Tibial artery (tissue), 4 donors: Measurements from ENCODE around the gene PISD.

Experiments used
- DNase-seq, 2 donors: peaks; one replicate each; pipeline ENCODE4 v3.0.0-alpha.2; 2019
- H3K27ac ChIP-seq, 2 donors: fragments of 200-600 bp; sonication (generic) in 1 of 2; 1 replicate in 1 of 2; 2 replicates in 1 of 2; pipeline ENCODE4 v1.5.1; 2018 to 2019; ENCODE audit warnings: mild to moderate bottlenecking in 1 of 2
- H3K27me3 ChIP-seq, 2 donors: fragments of 200-600 bp; sonication (generic) in 1 of 2; one replicate each; pipeline versions ENCODE4 v1.5.1 to v1.6.0; 2016 to 2019
- H3K36me3 ChIP-seq, 3 donors: fragments of 200-600 bp; sonication (generic) in 2 of 3; one replicate each; pipeline ENCODE4 v1.5.1; 2016 to 2019; ENCODE audit warnings: mild to moderate bottlenecking in 2 of 3
- H3K4me1 ChIP-seq, 4 donors: fragments of 200-600 bp; sonication (generic) in 2 of 4; 1 replicate in 3 of 4; 2 replicates in 1 of 4; pipeline ENCODE4 v1.5.1; 2016 to 2019
- H3K4me3 ChIP-seq, 2 donors: fragments of 200-600 bp; sonication (generic) in 1 of 2; 1 replicate in 1 of 2; 2 replicates in 1 of 2; pipeline ENCODE4 v1.5.1; 2018 to 2019; ENCODE audit warnings: mild to moderate bottlenecking in 2 of 2
- H3K9me3 ChIP-seq, 3 donors: fragments of 200-600 bp; sonication (generic) in 1 of 3; one replicate each; pipeline ENCODE4 v1.5.1; 2016 to 2019
- intact Hi-C: fragments of 100-400 bp; cut with DNase I; formaldehyde crosslinking; loops from one replicate; pipeline ENCODE4 v1.15.0; 2023; ENCODE audit warnings: low total_unique reads
- TF ChIP-seq, protein P1 (sequence below), 2 experiments: fragments of 200-600 bp in 1 of 2; fragments of 450-650 bp in 1 of 2; IDR thresholded peaks; one replicate each; pipeline ENCODE4 v1.5.1; 2017 to 2019; ENCODE audit warnings: antibody characterized with exemption in 2 of 2, mild to moderate bottlenecking in 1 of 2, moderate library complexity in 1 of 2

The PISD gene

GRCh38 chr22:31605851-31606585, 56.0 kb downstream of the PISD start:
- no peak for DNase-seq
- peaks cover 0 to 10% (median 1%) of the 10 kb centered on the region in 4 donors for H3K4me1 ChIP-seq
- TF ChIP-seq, protein P1, sequence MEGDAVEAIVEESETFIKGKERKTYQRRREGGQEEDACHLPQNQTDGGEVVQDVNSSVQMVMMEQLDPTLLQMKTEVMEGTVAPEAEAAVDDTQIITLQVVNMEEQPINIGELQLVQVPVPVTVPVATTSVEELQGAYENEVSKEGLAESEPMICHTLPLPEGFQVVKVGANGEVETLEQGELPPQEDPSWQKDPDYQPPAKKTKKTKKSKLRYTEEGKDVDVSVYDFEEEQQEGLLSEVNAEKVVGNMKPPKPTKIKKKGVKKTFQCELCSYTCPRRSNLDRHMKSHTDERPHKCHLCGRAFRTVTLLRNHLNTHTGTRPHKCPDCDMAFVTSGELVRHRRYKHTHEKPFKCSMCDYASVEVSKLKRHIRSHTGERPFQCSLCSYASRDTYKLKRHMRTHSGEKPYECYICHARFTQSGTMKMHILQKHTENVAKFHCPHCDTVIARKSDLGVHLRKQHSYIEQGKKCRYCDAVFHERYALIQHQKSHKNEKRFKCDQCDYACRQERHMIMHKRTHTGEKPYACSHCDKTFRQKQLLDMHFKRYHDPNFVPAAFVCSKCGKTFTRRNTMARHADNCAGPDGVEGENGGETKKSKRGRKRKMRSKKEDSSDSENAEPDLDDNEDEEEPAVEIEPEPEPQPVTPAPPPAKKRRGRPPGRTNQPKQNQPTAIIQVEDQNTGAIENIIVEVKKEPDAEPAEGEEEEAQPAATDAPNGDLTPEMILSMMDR (IDR thresholded peaks at IDR 0.05) = no peak
- no peaks in the 10 kb centered on the region for H3K9me3 ChIP-seq
- no peaks in the 10 kb centered on the region for H3K27me3 ChIP-seq
- H3K27ac ChIP-seq = no peak overlapping the region
- peaks cover 0 to 76% (median 16%) of the 10 kb centered on the region in 3 donors for H3K36me3 ChIP-seq
- intact Hi-C loops = no loop called here
- H3K4me3 ChIP-seq = no peak overlapping the region

- H3K36me3 ChIP-seq = peaks cover 0 to 66% (median 14%) of the 10 kb centered on the region in 3 donors
Observed at GRCh38 chr22:31604746-31605705, 57.0 kb downstream of the PISD start.

DNA sequence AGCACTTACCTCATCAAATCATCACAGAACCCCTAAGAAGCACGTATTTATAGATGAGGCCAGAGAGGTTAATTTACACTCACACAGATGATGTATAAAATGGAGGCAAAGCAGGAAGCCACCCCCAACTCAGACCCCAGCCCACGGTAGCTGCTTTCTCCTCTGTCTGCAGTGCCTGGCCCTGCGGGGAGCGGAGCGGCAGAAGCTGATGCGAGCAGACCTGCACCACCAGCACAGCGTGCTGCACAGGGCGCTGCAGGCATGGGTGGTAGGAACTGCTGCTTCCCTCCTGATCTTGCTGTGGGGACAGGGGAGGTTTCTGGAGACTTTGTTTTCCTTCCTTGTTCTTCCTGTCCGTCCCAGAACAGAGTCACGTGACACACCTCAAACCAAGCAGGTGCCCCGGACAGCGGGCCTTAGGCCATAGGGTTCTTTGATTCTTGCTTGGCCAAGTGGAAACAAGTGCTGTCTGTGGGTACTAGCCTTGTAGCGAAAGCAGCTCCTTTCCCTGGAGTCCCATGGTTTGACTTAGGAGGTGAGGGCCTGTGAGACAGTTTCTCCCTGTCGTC, 57.8 kb downstream of the PISD start:
- Histone ChIP-seq H3K9me3 (no peaks in the 10 kb centered on the region), H3K4me3 (no peak overlapping the region), H3K36me3 (peaks cover 0 to 58% (median 14%) of the 10 kb centered on the region in 3 donors), H3K4me1 (peaks cover 0 to 10% (median 1%) of the 10 kb centered on the region in 4 donors), H3K27me3 (no peaks in the 10 kb centered on the region), H3K27ac (no peak overlapping the region)
- intact Hi-C loops = no loop called here
- TF ChIP-seq, protein P1 (IDR thresholded peaks at IDR 0.05) = no peak
- no peak for DNase-seq

More at GRCh38 chr22:31604746-31605705, 57.0 kb downstream of the PISD start:
- Histone ChIP-seq H3K9me3 (no peaks in the 10 kb centered on the region), H3K4me1 (peaks cover 0 to 10% (median 1%) of the 10 kb centered on the region in 4 donors), H3K27ac (no peak overlapping the region), H3K4me3 (no peak overlapping the region), H3K27me3 (no peaks in the 10 kb centered on the region)
- TF ChIP-seq, protein P1 (IDR thresholded peaks at IDR 0.05) = no peak
- no peak for DNase-seq
- intact Hi-C loops = no loop called here

DNA sequence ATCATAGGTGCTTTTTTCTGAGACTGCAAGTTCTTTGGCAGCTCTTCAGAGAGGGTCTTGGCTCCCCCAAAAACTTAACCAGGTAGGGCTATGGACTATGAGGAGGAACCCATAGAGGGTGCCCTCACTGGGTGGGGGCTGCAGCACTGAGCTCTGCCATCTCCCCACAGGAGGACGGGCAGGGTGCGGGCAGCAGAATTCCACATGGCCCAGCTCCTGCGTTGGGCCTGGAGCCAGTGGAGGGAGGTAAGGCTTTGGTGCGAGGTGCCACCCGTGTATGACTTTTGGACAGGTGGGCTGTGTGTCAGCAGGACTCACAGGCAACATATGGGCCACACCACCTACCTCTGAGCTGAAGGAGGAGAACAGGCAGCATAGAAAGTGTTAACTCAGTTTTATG, 58.4 kb downstream of the PISD start:
- peaks cover 0 to 10% (median 1%) of the 10 kb centered on the region in 4 donors for H3K4me1 ChIP-seq
- no peaks in the 10 kb centered on the region for H3K27me3 ChIP-seq
- H3K4me3 ChIP-seq = no peak overlapping the region
- TF ChIP-seq, protein P1 (IDR thresholded peaks at IDR 0.05) = no peak
- intact Hi-C loops = no loop called here
- H3K27ac ChIP-seq = no peak overlapping the region
- no peak for DNase-seq
- H3K36me3 ChIP-seq = peaks cover 0 to 58% (median 14%) of the 10 kb centered on the region in 3 donors
- no peaks in the 10 kb centered on the region for H3K9me3 ChIP-seq

DNA sequence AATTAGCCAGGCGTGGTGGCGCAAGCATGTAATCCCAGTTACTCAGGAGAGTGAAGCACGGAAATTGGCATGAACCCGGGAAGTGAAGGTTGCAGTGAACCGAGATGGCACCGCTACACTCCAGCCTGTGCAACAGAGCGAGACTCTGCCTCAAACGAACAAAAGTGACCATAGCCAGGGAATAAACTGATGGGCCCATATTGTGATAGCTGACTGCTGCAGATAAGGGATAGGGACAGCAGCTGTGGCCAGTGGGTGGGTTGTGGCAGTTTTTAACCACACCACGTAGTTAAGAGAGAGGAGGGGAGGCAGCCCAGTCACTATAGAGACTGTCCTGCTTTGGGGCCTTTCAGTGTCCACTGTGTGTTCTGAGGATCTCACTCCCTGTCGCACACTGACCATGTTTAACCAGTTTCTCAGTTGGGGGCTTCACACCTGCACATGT, 58.9 kb downstream of the PISD start:
- TF ChIP-seq, protein P1 (IDR thresholded peaks at IDR 0.05) = no peak
- DNase-seq = no peak
- Histone ChIP-seq H3K4me3 (no peak overlapping the region), H3K27me3 (no peaks in the 10 kb centered on the region), H3K4me1 (peaks cover 0 to 10% (median 1%) of the 10 kb centered on the region in 4 donors), H3K27ac (peak overlapping the region; percentile 19 to 52), H3K36me3 (peaks cover 0 to 55% (median 12%) of the 10 kb centered on the region in 3 donors), H3K9me3 (no peaks in the 10 kb centered on the region)
- intact Hi-C loops = no loop called here
